Measurements from ENCODE around the gene TULP4.

GRCh38 chr6:158557927-158558326, 245.7 kb downstream of the TULP4 start:
- no peak for TF ChIP-seq SUZ12 (IDR thresholded peaks at IDR 0.05)
- TF ChIP-seq BHLHE40 (IDR thresholded peaks at IDR 0.05; ENCODE audit: borderline replicate concordance) = no peak
- TF ChIP-seq HDGF (IDR thresholded peaks at IDR 0.05; ENCODE audit: borderline replicate concordance) = no peak
- no peak for TF ChIP-seq SP1 (IDR thresholded peaks at IDR 0.05)
- TF ChIP-seq CTBP1 (IDR thresholded peaks at IDR 0.05; ENCODE audit: borderline replicate concordance) = no peak
- TF ChIP-seq PKNOX1 (IDR thresholded peaks at IDR 0.05) = no peak
- no peak for TF ChIP-seq LEF1 (IDR thresholded peaks at IDR 0.05; ENCODE audit: borderline replicate concordance)
- no peak for TF ChIP-seq ARNT (IDR thresholded peaks at IDR 0.05)
- no peak for TF ChIP-seq ZNF384 (IDR thresholded peaks at IDR 0.05)
- no peak for TF ChIP-seq FOXM1 (IDR thresholded peaks at IDR 0.05; ENCODE audit: borderline replicate concordance)
- no peak for TF ChIP-seq FOXA1 (IDR thresholded peaks at IDR 0.05)
- no peak for TF ChIP-seq ELF4 (IDR thresholded peaks at IDR 0.05)
- TF ChIP-seq FOXK2 (IDR thresholded peaks at IDR 0.05) = no peak
